GM23338 (cell line): Measurements from ENCODE around the gene COBLL1. TPM values are rescaled to one million over a fixed set of nuclear protein-coding genes. Genes with fewer than 3 reads are reported as not detected.

Experiments used
- POLR2AphosphoS5 ChIP-seq: IDR thresholded peaks from 2 replicates; pipeline ENCODE4 v1.6.1; 2016; ENCODE audit warnings: antibody characterized with exemption, low read depth
- REST ChIP-seq: IDR thresholded peaks from one replicate; pipeline ENCODE4 v1.6.1; 2018; ENCODE audit warnings: antibody characterized with exemption; ENCODE audit not compliant: unreplicated experiment
- ZNF462 ChIP-seq: fragments of 250-450 bp; sonication (Bioruptor Pico); IDR thresholded peaks from 2 replicates; pipeline ENCODE4 v1.5.0; 2020; ENCODE audit warnings: mild to moderate bottlenecking, moderate library complexity
- polyA plus RNA-seq: library from polyadenylated mRNA; unstranded; fragments of >200 nt; fragmentation: Nextera tagmentation; extraction: Ambion mirVana; gene quantifications from 2 replicates; pipeline ENCODE4 v1.2.1, GENCODE V29; 2016
- total RNA-seq: library from RNA; depleted of rRNA; stranded (reverse); fragments of >200 nt; shearing (Covaris generic); gene quantifications from 2 replicates; pipeline ENCODE4 v1.2.3, GENCODE V29; 2014

COBLL1 gene
- total and polyA plus RNA-seq, 2 experiments from 2014 or later, result 2.9 to 7.4 TPM

DNA sequence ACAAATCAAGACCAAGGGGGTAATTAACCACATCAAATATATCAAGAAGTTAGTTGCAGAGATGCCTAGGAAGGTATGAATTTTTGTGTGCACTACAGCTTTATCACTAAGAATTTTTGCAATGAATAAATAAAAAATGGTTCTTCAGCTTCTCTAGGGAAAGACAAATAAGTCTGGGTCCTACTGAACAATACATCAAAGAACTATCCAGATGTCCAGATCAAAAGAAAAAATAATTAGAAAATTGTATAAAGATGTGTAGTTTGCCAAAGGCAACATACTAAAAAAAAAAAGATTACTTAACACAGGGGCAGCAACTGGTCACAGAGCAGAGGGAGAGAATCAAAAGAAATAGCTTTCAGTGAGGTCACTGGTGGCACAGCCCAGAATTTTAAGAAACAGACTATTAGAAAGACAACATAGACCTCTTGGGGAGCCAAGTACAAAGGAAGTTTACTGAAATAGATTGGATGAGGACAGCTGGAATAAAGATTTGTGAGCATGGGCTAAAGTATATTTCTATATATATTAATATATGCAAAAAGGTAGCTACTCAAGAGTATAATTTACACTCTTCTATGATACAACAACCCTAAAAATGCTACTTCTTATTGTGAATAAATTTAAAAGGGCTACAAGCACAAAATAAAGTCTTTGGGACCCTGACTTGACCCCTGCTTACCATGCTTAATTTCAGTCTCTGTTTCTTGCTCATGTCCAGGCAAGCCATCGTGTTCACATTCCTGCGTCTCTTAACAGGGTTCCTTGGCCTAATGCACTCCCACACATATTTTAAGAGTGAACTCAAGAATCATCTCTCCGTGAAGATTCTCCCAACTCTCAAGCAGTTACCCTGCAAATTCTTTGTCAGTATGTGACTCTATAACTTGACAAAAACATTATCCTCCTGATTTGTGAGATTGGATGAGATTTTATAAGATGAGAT lies 121.4 kb downstream of the COBLL1 start (continued):
- no peak for TF ChIP-seq ZNF462 (CRISPR knock-in tag)
- TF ChIP-seq POLR2AphosphoS5, result no peak
- TF ChIP-seq REST, result no peak
